Fibroblast of the aortic adventitia (primary cell): ENCODE measurements around the gene UNC119. TPM values are rescaled to one million over a fixed set of nuclear protein-coding genes. Genes with fewer than 3 reads are reported as not detected.

Experiments
- DNase-seq: peaks from one replicate; pipeline ENCODE4 v3.0.0-alpha.2; 2010; ENCODE audit warnings: low read depth
- H3K4me3 ChIP-seq: 2 replicates; pipeline ENCODE4 v1.5.1; 2011; ENCODE audit warnings: low read depth, mild to moderate bottlenecking, control low read depth, low read length, moderate library complexity
- total RNA-seq: library from RNA; depleted of rRNA; stranded (reverse); fragments of >200 nt; gene quantifications from 2 replicates; pipeline ENCODE4 v1.2.3, GENCODE V29; 2012; ENCODE audit warnings: low replicate concordance
- TF ChIP-seq, protein P1 (sequence below): IDR thresholded peaks from 2 replicates; pipeline ENCODE4 v1.5.1; 2011; ENCODE audit warnings: mild to moderate bottlenecking, low read length, control low read depth, inconsistent platforms; ENCODE audit not compliant: insufficient read depth

UNC119 gene
- total RNA-seq, 1 donor, result 12.2 TPM

DNA sequence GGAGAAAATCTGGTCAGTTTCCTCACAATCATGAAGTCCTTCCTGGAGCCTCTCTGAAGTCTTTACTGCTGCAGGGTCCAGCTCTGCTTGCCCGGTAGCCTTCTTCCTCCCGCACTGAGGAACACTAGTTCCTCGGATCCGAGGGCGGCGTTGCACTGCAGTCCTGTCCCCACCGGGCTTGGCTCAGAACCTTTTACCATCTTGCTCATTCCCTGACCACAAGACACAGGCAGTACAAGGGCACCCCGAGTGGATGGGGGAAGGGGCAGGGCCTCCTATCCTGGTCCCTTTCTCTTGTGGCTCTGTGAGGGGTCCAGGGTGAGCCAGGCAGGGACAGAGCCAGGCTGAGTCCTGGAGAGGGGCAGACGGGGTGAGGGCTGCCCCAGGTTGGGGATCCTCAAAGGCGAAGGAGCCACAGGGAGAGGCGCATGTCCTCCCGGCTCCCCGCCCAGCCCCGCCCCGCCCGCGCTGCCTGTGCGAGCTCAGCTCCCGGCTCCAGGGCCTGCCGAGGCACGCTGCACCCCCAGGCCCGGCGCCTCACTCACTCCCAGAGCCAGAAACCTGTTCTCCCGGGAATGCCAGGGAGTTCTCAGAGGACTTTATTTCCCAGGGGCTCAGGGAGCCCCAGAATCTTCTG is 44.7 kb downstream of the UNC119 start:
- no peak for DNase-seq
- TF ChIP-seq, protein P1, sequence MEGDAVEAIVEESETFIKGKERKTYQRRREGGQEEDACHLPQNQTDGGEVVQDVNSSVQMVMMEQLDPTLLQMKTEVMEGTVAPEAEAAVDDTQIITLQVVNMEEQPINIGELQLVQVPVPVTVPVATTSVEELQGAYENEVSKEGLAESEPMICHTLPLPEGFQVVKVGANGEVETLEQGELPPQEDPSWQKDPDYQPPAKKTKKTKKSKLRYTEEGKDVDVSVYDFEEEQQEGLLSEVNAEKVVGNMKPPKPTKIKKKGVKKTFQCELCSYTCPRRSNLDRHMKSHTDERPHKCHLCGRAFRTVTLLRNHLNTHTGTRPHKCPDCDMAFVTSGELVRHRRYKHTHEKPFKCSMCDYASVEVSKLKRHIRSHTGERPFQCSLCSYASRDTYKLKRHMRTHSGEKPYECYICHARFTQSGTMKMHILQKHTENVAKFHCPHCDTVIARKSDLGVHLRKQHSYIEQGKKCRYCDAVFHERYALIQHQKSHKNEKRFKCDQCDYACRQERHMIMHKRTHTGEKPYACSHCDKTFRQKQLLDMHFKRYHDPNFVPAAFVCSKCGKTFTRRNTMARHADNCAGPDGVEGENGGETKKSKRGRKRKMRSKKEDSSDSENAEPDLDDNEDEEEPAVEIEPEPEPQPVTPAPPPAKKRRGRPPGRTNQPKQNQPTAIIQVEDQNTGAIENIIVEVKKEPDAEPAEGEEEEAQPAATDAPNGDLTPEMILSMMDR, result no peak
- no peak overlapping the region for H3K4me3 ChIP-seq

DNA sequence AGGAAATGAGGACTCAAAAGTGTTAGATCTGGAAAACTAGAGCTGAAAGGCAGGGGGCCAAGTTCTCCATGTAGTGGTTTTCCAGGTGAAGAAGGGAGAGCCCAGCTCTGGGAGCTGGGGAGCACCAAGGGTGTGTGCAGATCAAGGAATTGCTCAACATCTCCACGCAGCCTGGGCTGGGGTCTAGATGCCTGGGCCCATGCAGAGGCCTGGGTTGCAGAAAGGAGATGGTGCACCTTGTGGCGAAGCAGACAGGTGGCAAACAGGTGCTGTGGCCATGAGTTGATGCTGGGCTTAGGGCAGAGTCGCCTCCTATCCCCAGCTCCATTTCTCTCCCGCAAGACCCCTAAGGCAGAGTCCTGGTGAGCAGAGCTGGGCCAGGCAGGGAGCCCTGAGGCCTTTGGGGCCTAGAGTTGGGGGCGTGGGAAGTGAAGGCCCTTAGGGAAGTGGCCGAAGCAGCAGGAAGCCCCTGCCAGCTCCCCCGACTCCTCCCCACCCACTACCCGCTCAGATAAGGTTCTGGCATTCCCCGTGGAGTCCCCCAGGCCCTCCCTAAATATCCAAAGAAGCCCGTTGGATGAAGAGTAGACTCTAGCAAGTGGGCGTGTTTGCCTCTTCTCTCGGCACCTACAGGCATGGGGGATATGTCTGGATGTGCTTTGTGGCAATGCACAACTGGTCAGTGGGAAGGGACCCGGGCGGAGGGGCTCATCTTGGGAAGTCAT is 45.5 kb downstream of the UNC119 start:
- H3K4me3 ChIP-seq, result no peak overlapping the region
- TF ChIP-seq, protein P1, result no peak
- no peak for DNase-seq

DNA sequence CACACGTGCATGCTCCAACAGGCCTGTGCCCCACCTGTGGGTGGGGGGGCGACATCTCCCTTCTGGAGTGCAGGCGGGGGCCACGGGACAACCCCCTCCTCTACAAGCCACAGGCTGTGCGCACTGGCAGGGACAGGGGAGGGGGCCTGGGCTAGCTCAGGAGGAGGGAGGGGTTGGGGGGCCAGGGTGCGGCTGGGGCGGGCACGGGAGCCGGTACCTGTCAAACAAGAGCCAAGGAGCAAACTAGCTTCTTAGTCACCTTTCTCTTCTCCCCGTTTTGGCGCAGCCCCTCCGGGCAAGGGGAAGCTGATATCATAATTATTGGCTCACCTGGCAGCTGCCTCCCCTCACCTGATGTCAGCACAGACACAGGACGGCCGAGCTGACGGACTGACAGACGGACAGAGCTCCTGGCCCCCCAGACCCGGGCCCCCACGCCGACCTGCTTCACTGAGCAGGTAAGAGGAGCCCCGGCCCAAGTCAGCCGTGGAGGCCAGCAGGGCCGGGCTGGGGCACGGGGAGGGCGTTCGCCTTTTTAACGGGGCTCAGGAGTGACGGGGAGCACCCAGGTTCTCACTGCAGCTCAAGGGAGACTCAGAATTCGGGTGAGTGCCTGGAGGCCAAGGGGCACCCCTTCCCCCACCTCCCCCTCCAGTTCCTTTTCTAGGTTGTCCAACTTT is 46.3 kb downstream of the UNC119 start, which contains the start of gene FOXN1:
TSS of gene FOXN1 (plus strand) at position 363 of the 680 bp plus-strand sequence. CDS start 17,622 bp downstream, outside the sequence.
- no peak within 1 kb of the TSS for H3K4me3 ChIP-seq
- TF ChIP-seq, protein P1, result no peak
- no peak for DNase-seq

DNA sequence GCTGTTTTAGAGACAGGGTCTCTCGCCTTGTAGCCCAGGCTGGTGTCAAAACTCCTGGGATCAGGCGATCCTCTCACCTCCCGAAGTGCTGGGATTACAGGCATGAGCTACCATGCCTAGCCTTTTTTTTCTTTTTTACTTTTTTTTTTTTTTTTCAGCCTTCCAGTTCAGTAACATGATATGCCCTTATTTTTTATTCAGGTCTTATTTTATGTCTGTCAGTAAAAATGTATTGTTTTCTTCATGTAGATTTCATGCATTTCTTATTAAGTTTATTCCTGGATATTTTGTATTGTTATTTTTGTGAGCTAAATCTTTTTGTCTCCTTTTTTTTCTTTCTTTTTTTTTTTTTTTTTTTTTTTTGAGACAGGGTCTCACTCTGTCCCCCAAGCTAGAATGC is 49.0 kb downstream of the UNC119 start:
- no peak for DNase-seq
- TF ChIP-seq, protein P1, result no peak
- H3K4me3 ChIP-seq, result no peak overlapping the region

DNA sequence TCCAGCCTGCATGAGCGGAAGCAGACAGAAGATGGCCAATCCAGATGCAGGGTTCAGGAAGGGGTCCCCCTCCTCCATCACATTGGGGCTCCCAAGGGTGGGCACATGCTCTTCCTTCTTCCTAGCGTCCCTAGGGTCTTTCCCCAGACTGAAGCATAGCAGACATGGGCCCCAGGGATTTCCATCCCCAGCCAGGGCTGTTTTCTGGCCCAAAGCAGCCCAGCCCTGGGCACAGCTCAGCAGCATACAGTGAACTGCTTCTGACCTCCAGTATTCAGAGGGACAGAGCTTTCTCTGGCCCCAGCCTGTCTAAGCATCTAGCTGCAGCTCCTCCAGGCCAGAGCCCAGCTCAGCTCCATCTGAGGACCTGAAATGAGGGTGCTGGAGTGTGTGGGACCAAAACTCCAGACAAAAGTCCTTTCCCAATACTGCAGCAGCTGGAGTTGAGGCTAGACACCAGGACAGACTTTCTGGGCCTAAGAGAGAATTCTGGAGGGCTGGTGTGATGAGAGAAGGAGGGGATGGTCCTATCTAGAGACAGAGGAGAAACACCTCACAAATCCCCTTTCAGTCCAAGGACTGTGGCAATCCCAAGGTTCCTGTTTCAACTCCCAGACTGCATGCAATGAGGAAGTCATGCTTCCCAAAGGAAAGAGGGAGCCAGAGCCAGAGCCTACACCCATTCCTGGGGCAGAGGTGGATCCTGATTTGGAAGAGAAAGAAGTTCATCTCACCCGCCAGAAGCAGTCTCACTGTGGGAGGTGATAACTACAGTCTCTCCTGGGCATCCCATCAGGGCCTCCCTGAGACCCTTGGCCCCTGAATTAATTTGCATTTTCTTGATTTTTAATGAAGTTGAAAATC is 50.8 kb downstream of the UNC119 start:
- TF ChIP-seq, protein P1, result no peak
- no peak overlapping the region for H3K4me3 ChIP-seq

DNA sequence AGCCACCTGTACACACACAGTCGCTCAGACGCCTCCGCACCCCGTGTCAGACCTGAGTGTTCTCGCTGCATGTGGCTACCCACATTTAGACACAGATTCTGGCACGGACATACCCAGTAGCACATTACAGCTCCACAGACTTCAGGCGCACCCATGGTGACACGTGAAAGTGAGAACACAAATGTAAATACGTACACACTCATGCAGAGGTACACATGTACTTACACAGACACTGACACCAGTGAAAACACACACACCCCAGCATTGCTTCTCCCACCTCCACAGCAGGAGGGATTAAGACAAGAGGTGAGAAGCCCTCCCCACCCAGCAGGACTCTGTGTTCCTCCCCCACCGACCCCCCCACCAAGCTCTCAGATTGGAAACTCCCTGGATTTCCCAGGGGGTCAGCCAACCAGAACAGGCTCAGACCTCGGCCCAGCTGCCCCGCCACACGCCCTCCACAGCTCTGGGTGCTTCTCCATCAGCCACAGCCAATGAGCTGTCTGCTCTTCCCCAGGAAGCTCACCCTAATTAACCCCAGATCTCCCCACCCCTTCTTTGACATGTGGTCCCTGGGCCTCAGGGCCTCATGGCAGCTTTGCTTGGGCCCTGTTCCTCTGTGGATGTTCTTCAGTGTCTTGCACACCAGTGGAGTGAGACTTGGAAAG is 51.6 kb downstream of the UNC119 start:
- H3K4me3 ChIP-seq, result no peak overlapping the region
- DNase-seq, result no peak
- TF ChIP-seq, protein P1, result no peak

More for the DNA sequence above, 50.8 kb downstream of the UNC119 start:
- DNase-seq, result no peak
